HEK293T (cell line): ENCODE measurements around the gene RNF214.
"Not testable (repeated sequence)": the region's sequence is repeated elsewhere in the genome, so short reads cannot be mapped to it uniquely, and the experiment has no call there.

ENCODE experiments used
- BHLHE40 ChIP-seq: fragments of 450-650 bp; IDR thresholded peaks from 2 replicates; pipeline ENCODE4 v1.6.1; 2016; ENCODE audit warnings: mild to moderate bottlenecking, moderate library complexity, borderline replicate concordance
- FOXM1 ChIP-seq: fragments of 450-650 bp; IDR thresholded peaks from 2 replicates; pipeline ENCODE4 v1.6.1; 2017; ENCODE audit warnings: mild to moderate bottlenecking, borderline replicate concordance
- HDGF ChIP-seq: fragments of 450-650 bp; IDR thresholded peaks from 2 replicates; pipeline ENCODE4 v1.6.1; 2017; ENCODE audit warnings: antibody characterized with exemption, borderline replicate concordance
- NFRKB ChIP-seq: fragments of 450-650 bp; IDR thresholded peaks from 2 replicates; pipeline ENCODE4 v1.6.1; 2016; ENCODE audit warnings: mild to moderate bottlenecking, moderate library complexity
- SP1 ChIP-seq: fragments of 450-650 bp; IDR thresholded peaks from 2 replicates; pipeline ENCODE4 v1.6.1; 2017
- SUZ12 ChIP-seq: fragments of 450-650 bp; IDR thresholded peaks from 2 replicates; pipeline ENCODE4 v1.6.1; 2016; ENCODE audit warnings: mild to moderate bottlenecking
- TARDBP ChIP-seq: fragments of 450-650 bp; IDR thresholded peaks from 2 replicates; pipeline ENCODE4 v1.6.1; 2016

- TF ChIP-seq SUZ12, SP1, TARDBP, FOXM1, BHLHE40, NFRKB, HDGF: not testable (repeated sequence)
Observed at GRCh38 chr11:117206859-117207258, 25.6 kb upstream of the RNF214 start.
